Ovary (tissue), 3 donors: ENCODE data around the gene NSMCE1.

Experiments
- POLR2A ChIP-seq: fragments of 450-650 bp; IDR thresholded peaks from one replicate; pipeline ENCODE4 v1.6.1; 2017; ENCODE audit warnings: antibody characterized with exemption, mild to moderate bottlenecking, moderate library complexity
- TF ChIP-seq, protein P1 (sequence below), 3 donors: fragments of 450-650 bp in 2 of 3; fragments of 200-600 bp in 1 of 3; IDR thresholded peaks; one replicate each; pipeline versions ENCODE4 v1.5.1 to v1.8.0; 2016 to 2022; ENCODE audit warnings: antibody characterized with exemption in 3 of 3, mild to moderate bottlenecking in 1 of 3
- donor health status: DM: no; HTN: no; CAD: no.

- TF ChIP-seq, protein P1, sequence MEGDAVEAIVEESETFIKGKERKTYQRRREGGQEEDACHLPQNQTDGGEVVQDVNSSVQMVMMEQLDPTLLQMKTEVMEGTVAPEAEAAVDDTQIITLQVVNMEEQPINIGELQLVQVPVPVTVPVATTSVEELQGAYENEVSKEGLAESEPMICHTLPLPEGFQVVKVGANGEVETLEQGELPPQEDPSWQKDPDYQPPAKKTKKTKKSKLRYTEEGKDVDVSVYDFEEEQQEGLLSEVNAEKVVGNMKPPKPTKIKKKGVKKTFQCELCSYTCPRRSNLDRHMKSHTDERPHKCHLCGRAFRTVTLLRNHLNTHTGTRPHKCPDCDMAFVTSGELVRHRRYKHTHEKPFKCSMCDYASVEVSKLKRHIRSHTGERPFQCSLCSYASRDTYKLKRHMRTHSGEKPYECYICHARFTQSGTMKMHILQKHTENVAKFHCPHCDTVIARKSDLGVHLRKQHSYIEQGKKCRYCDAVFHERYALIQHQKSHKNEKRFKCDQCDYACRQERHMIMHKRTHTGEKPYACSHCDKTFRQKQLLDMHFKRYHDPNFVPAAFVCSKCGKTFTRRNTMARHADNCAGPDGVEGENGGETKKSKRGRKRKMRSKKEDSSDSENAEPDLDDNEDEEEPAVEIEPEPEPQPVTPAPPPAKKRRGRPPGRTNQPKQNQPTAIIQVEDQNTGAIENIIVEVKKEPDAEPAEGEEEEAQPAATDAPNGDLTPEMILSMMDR (IDR thresholded peaks at IDR 0.05): peak in 2 of 3 donors; percentile 37 to 38
- TF ChIP-seq POLR2A: peak; percentile 65
Observed at GRCh38 chr16:27268376-27269299, at the start of gene NSMCE1.
